Liver (tissue), 3 donors: Measurements from ENCODE around the gene PPP2R2C.

Experiments used
- EGR1 ChIP-seq, 2 donors: IDR thresholded peaks; 2 replicates each; pipeline ENCODE4 v1.6.1; 2016 to 2018; ENCODE audit warnings: antibody characterized with exemption in 2 of 2, low read depth in 2 of 2
- JUND ChIP-seq, 2 donors: IDR thresholded peaks; 2 replicates each; pipeline ENCODE4 v1.6.1; 2016; ENCODE audit warnings: antibody characterized with exemption in 2 of 2
- SP1 ChIP-seq: IDR thresholded peaks from 2 replicates; pipeline ENCODE4 v1.6.1; 2018; ENCODE audit warnings: antibody characterized with exemption, mild to moderate bottlenecking
- TAF1 ChIP-seq: conservative IDR thresholded peaks from 2 replicates; pipeline ENCODE4 v1.6.1; 2016; ENCODE audit warnings: antibody characterized with exemption, mild to moderate bottlenecking
- YY1 ChIP-seq: IDR thresholded peaks from 2 replicates; pipeline ENCODE4 v1.6.1; 2016; ENCODE audit warnings: antibody characterized with exemption, mild to moderate bottlenecking
- TF ChIP-seq, protein P1 (sequence below): fragments of 150-350 bp; IDR thresholded peaks from 2 replicates; pipeline ENCODE4 v1.5.1; 2017; ENCODE audit warnings: improper control_type of control experiment, low read depth, low read length; ENCODE audit not compliant: missing input control
- TF ChIP-seq, protein P2 (sequence below): IDR thresholded peaks from 2 replicates; pipeline ENCODE4 v1.6.1; 2016; ENCODE audit warnings: antibody characterized with exemption
- donor health status: healthy.
- donor health status: healthy.

DNA sequence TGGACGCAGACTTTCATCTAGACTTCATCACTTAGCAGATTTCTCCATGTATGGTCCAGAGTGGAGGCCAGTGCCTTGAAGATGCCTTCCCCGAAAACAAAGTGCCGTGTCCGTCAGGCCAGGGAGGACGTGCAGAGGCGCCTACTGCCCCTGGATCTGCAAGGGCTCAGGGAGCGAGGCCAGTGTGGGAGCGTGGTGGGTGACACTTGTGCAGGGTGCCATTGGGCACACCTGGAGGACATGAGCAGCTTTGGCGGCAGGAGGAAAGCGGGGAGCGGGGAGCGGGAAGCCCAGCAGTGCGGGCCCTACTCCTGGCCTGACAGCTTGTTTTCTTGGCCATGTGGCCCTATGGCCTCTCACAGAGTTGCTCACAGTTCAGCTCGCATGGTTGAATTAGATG is 176.9 kb downstream of the PPP2R2C start:
- no peak for TF ChIP-seq EGR1 (IDR thresholded peaks at IDR 0.05; ENCODE audit: low read depth in 2 of 2)
- TF ChIP-seq, protein P1, sequence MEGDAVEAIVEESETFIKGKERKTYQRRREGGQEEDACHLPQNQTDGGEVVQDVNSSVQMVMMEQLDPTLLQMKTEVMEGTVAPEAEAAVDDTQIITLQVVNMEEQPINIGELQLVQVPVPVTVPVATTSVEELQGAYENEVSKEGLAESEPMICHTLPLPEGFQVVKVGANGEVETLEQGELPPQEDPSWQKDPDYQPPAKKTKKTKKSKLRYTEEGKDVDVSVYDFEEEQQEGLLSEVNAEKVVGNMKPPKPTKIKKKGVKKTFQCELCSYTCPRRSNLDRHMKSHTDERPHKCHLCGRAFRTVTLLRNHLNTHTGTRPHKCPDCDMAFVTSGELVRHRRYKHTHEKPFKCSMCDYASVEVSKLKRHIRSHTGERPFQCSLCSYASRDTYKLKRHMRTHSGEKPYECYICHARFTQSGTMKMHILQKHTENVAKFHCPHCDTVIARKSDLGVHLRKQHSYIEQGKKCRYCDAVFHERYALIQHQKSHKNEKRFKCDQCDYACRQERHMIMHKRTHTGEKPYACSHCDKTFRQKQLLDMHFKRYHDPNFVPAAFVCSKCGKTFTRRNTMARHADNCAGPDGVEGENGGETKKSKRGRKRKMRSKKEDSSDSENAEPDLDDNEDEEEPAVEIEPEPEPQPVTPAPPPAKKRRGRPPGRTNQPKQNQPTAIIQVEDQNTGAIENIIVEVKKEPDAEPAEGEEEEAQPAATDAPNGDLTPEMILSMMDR = no peak
- no peak for TF ChIP-seq JUND (IDR thresholded peaks at IDR 0.05)
- TF ChIP-seq, protein P2, sequence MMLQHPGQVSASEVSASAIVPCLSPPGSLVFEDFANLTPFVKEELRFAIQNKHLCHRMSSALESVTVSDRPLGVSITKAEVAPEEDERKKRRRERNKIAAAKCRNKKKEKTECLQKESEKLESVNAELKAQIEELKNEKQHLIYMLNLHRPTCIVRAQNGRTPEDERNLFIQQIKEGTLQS = no peak
- no peak for TF ChIP-seq YY1
- TF ChIP-seq TAF1 = no peak
- TF ChIP-seq SP1 = no peak
